PC-9 (cell line): Measurements from ENCODE around the gene PCMT1. TPM values are rescaled to one million over a fixed set of nuclear protein-coding genes. Genes with fewer than 3 reads are reported as not detected.

Source experiments
- BruUV-seq: library from RNA; stranded (reverse); fragments of 400-500 nt; replicated peaks from 2 replicates; lab custom pipeline; 2021; lab: Mats Ljungman, UMichigan
- CTCF ChIA-PET: fragments of 300-600 bp; sonication (Branson Sonifier 250); formaldehyde crosslinking; loops from one replicate; lab custom pipeline; 2022; ENCODE audit warnings: antibody characterized with exemption; lab: Charles Lee
- POLR2A ChIA-PET: fragments of 300-600 bp; sonication (Branson Sonifier 250); formaldehyde crosslinking; loops from one replicate; lab custom pipeline; 2022; ENCODE audit warnings: antibody characterized with exemption; ENCODE audit not compliant: unreplicated experiment; lab: Charles Lee
- DNase-seq, 2 experiments: peaks; one replicate each; pipeline versions ENCODE4 v3.0.0 to v3.0.0-alpha.2; 2015 to 2022; ENCODE audit warnings: mixed read lengths in 1 of 2
- H2AFZ ChIP-seq: fragments of 200-600 bp; sonication (generic); 2 replicates; pipeline ENCODE4 v1.8.1; 2017; ENCODE audit warnings: antibody characterized with exemption
- H3F3A ChIP-seq: fragments of 200-600 bp; sonication (generic); 2 replicates; pipeline ENCODE4 v1.8.1; 2017; ENCODE audit warnings: antibody characterized with exemption, mild to moderate bottlenecking, low read depth; ENCODE audit not compliant: insufficient read depth
- H3K27ac ChIP-seq: fragments of 200-600 bp; sonication (generic); 2 replicates; pipeline ENCODE4 v1.6.1; 2016; ENCODE audit warnings: mixed run types
- H3K27me3 ChIP-seq: fragments of 200-600 bp; sonication (generic); 2 replicates; pipeline ENCODE4 v1.6.1; 2016; ENCODE audit warnings: low read depth, mixed run types; ENCODE audit not compliant: insufficient read depth
- H3K36me3 ChIP-seq: fragments of 200-600 bp; sonication (generic); 2 replicates; pipeline ENCODE4 v1.6.1; 2016; ENCODE audit warnings: low read depth, mixed run types
- H3K4me1 ChIP-seq: fragments of 200-600 bp; sonication (generic); replicated peaks from 2 replicates; pipeline ENCODE4 v1.6.1; 2016; ENCODE audit warnings: mixed run types; ENCODE audit not compliant: insufficient read depth
- H3K4me2 ChIP-seq: fragments of 200-600 bp; sonication (generic); 2 replicates; pipeline ENCODE4 v1.6.1; 2017; ENCODE audit warnings: mixed run types
- H3K4me3 ChIP-seq: fragments of 200-600 bp; sonication (generic); 2 replicates; pipeline ENCODE4 v1.6.1; 2016; ENCODE audit warnings: mixed run types
- H3K79me2 ChIP-seq: fragments of 200-600 bp; sonication (generic); 2 replicates; pipeline ENCODE4 v1.6.1; 2017; ENCODE audit warnings: low read depth, mixed run types
- H3K9me2 ChIP-seq: fragments of 200-600 bp; sonication (generic); 2 replicates; pipeline ENCODE4 v1.8.1; 2017; ENCODE audit warnings: mild to moderate bottlenecking; ENCODE audit not compliant: insufficient read depth
- H3K9me3 ChIP-seq: fragments of 200-600 bp; sonication (generic); 2 replicates; pipeline ENCODE4 v1.8.1; 2016; ENCODE audit warnings: low read depth; ENCODE audit not compliant: insufficient read depth
- H4K20me1 ChIP-seq: fragments of 200-600 bp; sonication (generic); 2 replicates; pipeline ENCODE4 v1.8.1; 2017; ENCODE audit not compliant: insufficient read depth
- EZH2 ChIP-seq: fragments of 200-600 bp; sonication (generic); IDR thresholded peaks from 2 replicates; pipeline ENCODE4 v1.8.0; 2017; ENCODE audit warnings: antibody characterized with exemption, low read depth
- intact Hi-C: fragments of 100-400 bp; cut with micrococcal nuclease; formaldehyde crosslinking; loops from one replicate; pipeline ENCODE4 v1.10.0; 2022; ENCODE audit not compliant: unreplicated experiment
- total RNA-seq: library from RNA; stranded (reverse); gene quantifications from 2 replicates; pipeline ENCODE4 v1.2.3, GENCODE V29; 2021
- TF ChIP-seq, protein P1 (sequence below): fragments of 200-600 bp; sonication (generic); conservative IDR thresholded peaks from 2 replicates; pipeline ENCODE4 v1.6.1; 2017; ENCODE audit warnings: mixed run types, antibody characterized with exemption, mild to moderate bottlenecking, moderate library complexity

PCMT1 gene
- total RNA-seq, 1 experiment from 2014 or later = 50.5 TPM

- DNase-seq = peak; percentile 48 to 79
- peaks cover 3% of the 10 kb centered on the region; the same call in 1 of the 2 replicates for H4K20me1 ChIP-seq
- no peaks in the 10 kb centered on the region for H3K4me1 ChIP-seq
- no peaks in the 10 kb centered on the region for H3K27me3 ChIP-seq
- POLR2A ChIA-PET = no interaction called here
- H3K4me2 ChIP-seq = no peak overlapping the region
- CTCF ChIA-PET = interaction anchor here (0.6 kb wide), 1 partner anchor 29 kb away, joined by 3 read pairs; no protein-coding TSS in a partner anchor
- TF ChIP-seq, protein P1, sequence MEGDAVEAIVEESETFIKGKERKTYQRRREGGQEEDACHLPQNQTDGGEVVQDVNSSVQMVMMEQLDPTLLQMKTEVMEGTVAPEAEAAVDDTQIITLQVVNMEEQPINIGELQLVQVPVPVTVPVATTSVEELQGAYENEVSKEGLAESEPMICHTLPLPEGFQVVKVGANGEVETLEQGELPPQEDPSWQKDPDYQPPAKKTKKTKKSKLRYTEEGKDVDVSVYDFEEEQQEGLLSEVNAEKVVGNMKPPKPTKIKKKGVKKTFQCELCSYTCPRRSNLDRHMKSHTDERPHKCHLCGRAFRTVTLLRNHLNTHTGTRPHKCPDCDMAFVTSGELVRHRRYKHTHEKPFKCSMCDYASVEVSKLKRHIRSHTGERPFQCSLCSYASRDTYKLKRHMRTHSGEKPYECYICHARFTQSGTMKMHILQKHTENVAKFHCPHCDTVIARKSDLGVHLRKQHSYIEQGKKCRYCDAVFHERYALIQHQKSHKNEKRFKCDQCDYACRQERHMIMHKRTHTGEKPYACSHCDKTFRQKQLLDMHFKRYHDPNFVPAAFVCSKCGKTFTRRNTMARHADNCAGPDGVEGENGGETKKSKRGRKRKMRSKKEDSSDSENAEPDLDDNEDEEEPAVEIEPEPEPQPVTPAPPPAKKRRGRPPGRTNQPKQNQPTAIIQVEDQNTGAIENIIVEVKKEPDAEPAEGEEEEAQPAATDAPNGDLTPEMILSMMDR = peak; percentile 96
- no peak for TF ChIP-seq EZH2
- no peaks in the 10 kb centered on the region for H3K79me2 ChIP-seq
- no peaks in the 10 kb centered on the region for H3K9me2 ChIP-seq
- peak overlapping the region; percentile 45 for H3K27ac ChIP-seq
- 0 out of 2 replicates have a peak, but pooled peaks cover 5% of the 10 kb centered on the region for H3K36me3 ChIP-seq
- H3F3A ChIP-seq = peaks cover 10% of the 10 kb centered on the region
- no TSS peak for BruUV-seq
- no peak overlapping the region for H3K4me3 ChIP-seq
- intact Hi-C loops = loop anchor here (1.0 to 2.0 kb wide), 3 partner anchors 31 to 182 kb away; no protein-coding TSS in a partner anchor
- no peaks in the 10 kb centered on the region for H3K9me3 ChIP-seq
- H2AFZ ChIP-seq = no peak overlapping the region
Measured at GRCh38 chr6:149834513-149835481, 85.3 kb downstream of the PCMT1 start.

DNA sequence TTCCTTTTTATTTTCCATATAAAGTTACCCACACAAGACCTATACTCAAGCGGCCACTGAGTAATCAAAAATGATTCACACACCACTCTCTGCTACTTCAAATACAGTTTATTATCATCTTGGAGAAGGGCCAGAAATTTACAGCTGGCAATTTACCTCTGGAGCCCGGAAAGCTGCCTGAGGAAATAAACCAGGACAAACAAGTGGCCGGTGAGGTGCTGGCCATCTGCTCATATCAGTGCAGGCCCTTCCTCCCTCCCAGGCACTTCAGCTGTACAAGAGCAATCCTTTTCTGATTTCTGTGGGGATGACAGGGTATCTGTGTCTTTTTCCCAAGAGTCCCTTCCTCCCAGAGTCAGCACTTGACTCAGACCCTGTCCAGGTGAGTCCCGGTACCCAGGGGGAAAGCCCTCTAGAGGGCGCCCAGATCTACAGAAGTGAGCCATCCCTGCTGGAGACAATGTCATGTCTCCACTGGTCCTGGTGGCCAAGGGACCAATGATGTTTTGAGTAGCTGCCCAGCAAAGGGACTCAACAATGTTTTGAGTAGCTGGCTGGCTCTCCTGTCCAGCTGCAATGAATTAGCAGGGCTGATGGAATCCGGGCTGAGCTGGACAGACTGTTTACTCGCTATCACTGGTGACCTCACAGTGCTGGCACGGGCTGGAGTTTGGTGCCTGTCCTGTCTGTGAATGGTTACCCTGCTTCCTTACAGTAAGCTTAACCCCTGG lies 91.0 kb downstream of the PCMT1 start:
- Histone ChIP-seq H2AFZ (no peak overlapping the region), H3K9me3 (no peaks in the 10 kb centered on the region), H4K20me1 (no peaks in the 10 kb centered on the region; the same call in 1 of the 2 replicates), H3K27ac (0 out of 2 replicates have a peak overlapping the region, but pooled peaks have one; percentile 3), H3K4me1 (peaks cover 48% of the 10 kb centered on the region), H3K9me2 (no peaks in the 10 kb centered on the region), H3F3A (peaks cover 26% of the 10 kb centered on the region; the same call in 1 of the 2 replicates), H3K4me2 (no peak overlapping the region), H3K4me3 (no peak overlapping the region), H3K79me2 (peaks cover 16% of the 10 kb centered on the region), H3K27me3 (no peaks in the 10 kb centered on the region), H3K36me3 (peaks cover 13% of the 10 kb centered on the region)
- CTCF ChIA-PET = interaction anchor here (0.6 to 0.9 kb wide), 5 partner anchors 14 to 1533 kb away, joined by 3 to 4 read pairs (median 3); no protein-coding TSS in a partner anchor
- POLR2A ChIA-PET = interaction anchor here (0.6 kb wide), 3 partner anchors 23 to 164 kb away, joined by 3 to 5 read pairs (median 3); no protein-coding TSS in a partner anchor
- TF ChIP-seq, protein P1 = peak; percentile 83
- no peak for TF ChIP-seq EZH2
- intact Hi-C loops = loop anchor here (1.0 kb wide), 2 partner anchors 25 to 86 kb away; no protein-coding TSS in a partner anchor
- BruUV-seq = no TSS peak
- peak; percentile 70 to 78 for DNase-seq

- Histone ChIP-seq H3K9me3 (no peaks in the 10 kb centered on the region), H3K27me3 (no peaks in the 10 kb centered on the region), H3K9me2 (no peaks in the 10 kb centered on the region), H3K4me1 (peaks cover 66% of the 10 kb centered on the region), H4K20me1 (0 out of 2 replicates have a peak, but pooled peaks cover 2% of the 10 kb centered on the region), H3K79me2 (peaks cover 28% of the 10 kb centered on the region), H3K4me3 (no peak overlapping the region), H3K36me3 (peaks cover 13% of the 10 kb centered on the region), H3K4me2 (peak overlapping the region; percentile 10), H3F3A (peaks cover 31% of the 10 kb centered on the region), H3K27ac (peak overlapping the region; percentile 33), H2AFZ (no peak overlapping the region)
- DNase-seq = peak in 1 of 2 experiments; percentile 55
- BruUV-seq = no TSS peak
- ChIA-PET CTCF (no interaction called here), POLR2A (no interaction called here)
- intact Hi-C loops = no loop called here
- TF ChIP-seq, protein P1 = no peak
- no peak for TF ChIP-seq EZH2
Measured at GRCh38 chr6:149842331-149842730, 92.8 kb downstream of the PCMT1 start.
